GM12865 (cell line): ENCODE results near the gene PROCA1.
"Not testable (repeated sequence)": the region's sequence is repeated elsewhere in the genome, so short reads cannot be mapped to it uniquely, and the experiment has no call there.

ENCODE experiments used
- DNase-seq: peaks from one replicate; pipeline ENCODE4 v3.0.0; 2010; ENCODE audit warnings: low read depth
- H3K4me3 ChIP-seq: 2 replicates; pipeline ENCODE4 v1.5.1; 2011; ENCODE audit warnings: mild to moderate bottlenecking, low read depth, low read length, control low read depth
- TF ChIP-seq, protein P1 (sequence below): IDR thresholded peaks from 2 replicates; pipeline ENCODE4 v1.5.1; 2011; ENCODE audit warnings: low read length, control low read depth, low read depth, inconsistent platforms; ENCODE audit not compliant: insufficient read depth; ENCODE audit errors: missing control alignments

The PROCA1 gene

DNA sequence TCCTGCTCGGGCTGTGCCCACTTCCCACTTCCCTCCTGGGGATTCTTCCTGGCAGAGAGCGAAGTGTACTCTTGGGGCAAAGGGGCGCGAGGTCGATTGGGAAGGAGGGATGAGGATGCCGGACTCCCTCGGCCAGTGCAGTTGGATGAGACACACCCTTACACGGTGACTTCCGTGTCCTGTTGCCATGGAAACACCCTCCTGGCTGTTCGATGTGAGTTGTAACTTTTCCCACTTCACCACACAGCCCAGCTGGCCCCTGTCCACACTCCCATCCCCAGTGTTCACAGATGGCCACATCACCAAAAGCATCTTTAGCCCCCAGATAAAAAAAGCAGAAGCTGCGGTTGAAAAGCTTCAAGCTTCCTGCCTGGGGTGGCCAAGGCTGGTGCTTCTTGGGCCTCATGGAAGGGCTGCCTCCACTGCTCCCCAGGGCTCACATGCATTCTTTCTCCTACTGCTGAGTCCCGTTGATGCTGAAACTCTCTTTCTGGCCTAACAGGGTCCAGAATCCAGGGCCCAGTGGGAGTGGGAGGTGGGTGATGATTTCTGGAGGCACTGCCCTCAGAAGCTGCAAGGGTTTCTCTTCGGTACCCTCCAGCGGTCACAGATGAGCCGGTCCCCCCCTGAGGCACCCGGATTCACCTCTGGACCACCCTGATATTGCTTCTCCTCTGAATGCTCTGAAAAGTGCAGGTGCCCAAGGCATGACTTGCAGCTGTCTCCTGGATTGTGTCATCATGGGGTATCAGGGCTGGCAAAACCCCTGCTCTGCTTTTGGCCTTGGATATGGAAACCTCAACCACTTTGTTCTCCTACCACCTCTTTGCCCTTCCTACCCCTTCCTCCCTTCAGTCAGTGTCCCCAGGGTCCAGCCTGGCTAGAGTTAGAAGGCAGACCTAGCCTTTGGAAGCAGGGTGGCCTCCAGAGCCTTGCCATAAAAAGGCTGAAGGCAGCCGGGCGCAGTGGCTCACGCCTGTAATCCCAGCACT, 30.0 kb upstream of the PROCA1 start:
- peak overlapping the region; percentile 41 for H3K4me3 ChIP-seq
- TF ChIP-seq, protein P1, sequence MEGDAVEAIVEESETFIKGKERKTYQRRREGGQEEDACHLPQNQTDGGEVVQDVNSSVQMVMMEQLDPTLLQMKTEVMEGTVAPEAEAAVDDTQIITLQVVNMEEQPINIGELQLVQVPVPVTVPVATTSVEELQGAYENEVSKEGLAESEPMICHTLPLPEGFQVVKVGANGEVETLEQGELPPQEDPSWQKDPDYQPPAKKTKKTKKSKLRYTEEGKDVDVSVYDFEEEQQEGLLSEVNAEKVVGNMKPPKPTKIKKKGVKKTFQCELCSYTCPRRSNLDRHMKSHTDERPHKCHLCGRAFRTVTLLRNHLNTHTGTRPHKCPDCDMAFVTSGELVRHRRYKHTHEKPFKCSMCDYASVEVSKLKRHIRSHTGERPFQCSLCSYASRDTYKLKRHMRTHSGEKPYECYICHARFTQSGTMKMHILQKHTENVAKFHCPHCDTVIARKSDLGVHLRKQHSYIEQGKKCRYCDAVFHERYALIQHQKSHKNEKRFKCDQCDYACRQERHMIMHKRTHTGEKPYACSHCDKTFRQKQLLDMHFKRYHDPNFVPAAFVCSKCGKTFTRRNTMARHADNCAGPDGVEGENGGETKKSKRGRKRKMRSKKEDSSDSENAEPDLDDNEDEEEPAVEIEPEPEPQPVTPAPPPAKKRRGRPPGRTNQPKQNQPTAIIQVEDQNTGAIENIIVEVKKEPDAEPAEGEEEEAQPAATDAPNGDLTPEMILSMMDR: no peak
- peak; percentile 79 for DNase-seq

DNA sequence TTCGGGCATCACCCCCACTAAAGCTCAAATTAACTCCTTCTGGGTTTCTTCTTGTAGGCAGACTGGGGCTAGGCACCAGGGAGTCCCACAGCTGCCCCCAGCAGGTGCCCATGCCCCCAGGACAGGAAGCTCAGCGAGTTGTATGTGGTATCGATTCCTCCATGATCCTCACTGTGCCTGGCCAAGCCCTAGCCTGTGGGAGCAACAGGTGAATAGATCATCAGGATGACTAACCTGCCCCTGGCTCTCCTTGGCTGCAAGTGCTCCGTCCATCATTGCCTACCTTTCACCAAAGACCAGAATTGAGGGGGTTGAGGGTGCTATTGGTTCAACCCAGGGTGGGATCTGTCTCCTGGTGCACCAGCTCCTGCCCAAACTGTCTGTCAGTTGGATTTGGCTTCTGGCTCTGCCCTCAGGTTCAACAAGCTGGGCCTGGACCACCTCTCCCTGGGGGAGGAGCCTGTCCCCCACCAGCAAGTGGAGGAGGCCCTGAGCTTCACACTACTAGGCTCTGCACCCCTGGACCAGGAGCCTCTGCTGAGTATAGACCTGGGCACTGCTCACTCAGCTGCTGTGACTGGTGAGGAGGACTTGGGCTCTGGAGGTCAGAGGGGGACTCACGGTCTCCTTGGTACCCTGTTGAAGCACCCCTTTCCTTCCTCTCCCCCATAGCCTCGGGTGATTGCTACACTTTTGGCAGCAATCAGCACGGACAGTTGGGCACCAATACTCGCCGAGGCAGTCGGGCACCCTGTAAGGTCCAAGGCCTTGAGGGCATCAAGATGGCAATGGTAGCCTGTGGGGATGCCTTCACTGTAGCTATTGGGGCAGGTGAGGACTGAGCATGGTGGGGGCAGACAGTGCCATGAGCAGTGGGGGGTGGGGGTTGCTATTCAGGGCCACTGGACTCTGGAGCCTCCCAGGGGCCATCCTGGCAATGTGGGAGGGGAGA, 29.0 kb upstream of the PROCA1 start:
- H3K4me3 ChIP-seq: peak overlapping the region; percentile 41
- DNase-seq: no peak

DNA sequence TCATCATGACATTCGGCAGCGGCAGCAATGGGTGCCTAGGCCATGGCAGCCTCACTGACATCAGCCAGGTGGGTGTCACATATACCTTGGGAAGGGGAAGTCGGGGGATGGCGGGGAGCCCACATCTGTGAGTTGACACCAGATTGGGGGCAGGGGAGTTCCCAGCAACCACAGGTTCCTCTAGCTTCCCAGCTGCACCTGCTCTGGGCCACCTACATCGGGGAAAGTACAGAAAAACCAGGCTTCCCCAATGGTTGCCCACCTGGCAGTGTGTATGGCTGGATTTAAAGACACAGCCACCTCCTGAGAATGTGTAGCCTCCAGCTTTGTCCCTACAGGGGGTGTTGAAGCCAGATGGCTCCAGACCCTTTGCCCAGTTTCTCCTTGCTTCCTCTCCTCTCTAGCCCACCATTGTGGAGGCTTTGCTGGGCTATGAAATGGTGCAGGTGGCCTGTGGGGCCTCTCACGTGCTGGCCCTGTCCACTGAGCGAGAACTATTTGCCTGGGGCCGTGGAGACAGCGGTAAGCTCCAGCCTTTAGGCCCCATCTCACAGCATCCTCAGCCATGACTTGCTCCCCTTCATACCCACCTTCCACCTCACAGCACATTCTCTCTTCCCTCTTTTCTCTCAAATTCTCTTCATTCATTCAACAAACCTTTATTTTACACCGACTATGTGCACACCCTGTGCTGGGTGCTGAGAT, 27.1 kb upstream of the PROCA1 start:
- TF ChIP-seq, protein P1: no peak
- H3K4me3 ChIP-seq: peak overlapping the region; percentile 54
- peak; percentile 91 for DNase-seq

More for the DNA sequence above, 29.0 kb upstream of the PROCA1 start:
- TF ChIP-seq, protein P1: no peak

DNA sequence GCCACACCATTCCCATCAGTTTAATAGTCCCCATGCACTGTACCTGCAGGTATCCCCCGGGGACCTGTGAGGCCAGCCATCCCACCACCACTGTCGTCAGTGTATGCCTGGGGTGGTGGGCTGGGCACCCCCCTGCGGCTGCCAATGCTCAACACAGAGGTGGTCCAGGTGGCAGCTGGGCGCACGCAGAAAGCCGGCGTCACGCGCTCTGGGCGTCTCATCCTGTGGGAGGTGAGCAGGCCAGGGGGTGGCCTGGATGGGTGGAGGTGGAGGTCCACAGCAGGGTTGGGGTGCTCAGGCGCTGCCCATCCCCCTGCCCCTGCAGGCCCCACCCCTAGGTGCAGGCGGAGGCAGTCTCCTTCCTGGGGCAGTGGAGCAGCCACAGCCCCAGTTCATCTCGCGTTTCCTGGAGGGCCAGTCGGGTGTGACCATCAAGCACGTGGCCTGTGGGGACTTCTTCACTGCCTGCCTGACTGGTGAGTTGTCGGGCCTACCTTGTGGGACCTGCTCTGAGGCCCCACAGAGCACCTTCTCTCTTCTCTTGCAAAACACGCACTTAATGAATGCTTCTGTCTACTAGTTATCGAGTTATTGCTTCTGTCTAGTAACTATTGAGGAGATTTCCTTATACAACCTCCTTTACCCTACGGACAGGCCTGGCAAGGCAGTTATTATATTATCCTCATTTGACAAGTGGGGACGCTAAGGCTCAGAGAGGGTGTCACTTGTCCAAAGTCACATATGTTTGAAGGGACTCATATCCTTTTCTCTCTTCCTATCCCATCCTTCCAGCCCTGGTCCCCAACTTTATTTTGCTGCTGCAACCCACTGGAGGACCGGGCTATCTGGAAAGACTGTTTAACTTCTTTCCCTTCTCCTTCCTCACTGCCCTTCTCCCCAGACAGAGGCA, 26.3 kb upstream of the PROCA1 start:
- peak overlapping the region; percentile 54 for H3K4me3 ChIP-seq
- DNase-seq: peak; percentile 96
- TF ChIP-seq, protein P1: no peak

DNA sequence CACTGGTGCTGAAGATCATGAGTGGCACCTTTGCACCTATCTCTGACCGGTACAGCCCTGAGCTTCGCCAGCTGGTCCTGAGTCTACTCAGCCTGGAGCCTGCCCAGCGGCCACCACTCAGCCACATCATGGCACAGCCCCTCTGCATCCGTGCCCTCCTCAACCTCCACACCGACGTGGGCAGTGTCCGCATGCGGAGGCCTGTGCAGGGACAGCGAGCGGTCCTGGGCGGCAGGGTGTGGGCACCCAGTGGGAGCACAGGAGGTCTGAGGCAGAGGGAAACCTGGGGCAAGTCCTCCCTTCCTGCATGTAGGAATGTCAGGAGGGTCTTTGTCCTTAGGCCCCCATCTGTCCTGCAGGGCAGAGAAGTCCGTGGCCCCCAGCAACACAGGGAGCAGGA, 25.6 kb upstream of the PROCA1 start:
- TF ChIP-seq, protein P1: no peak
- no peak for DNase-seq
- H3K4me3 ChIP-seq: peak overlapping the region; percentile 54

DNA sequence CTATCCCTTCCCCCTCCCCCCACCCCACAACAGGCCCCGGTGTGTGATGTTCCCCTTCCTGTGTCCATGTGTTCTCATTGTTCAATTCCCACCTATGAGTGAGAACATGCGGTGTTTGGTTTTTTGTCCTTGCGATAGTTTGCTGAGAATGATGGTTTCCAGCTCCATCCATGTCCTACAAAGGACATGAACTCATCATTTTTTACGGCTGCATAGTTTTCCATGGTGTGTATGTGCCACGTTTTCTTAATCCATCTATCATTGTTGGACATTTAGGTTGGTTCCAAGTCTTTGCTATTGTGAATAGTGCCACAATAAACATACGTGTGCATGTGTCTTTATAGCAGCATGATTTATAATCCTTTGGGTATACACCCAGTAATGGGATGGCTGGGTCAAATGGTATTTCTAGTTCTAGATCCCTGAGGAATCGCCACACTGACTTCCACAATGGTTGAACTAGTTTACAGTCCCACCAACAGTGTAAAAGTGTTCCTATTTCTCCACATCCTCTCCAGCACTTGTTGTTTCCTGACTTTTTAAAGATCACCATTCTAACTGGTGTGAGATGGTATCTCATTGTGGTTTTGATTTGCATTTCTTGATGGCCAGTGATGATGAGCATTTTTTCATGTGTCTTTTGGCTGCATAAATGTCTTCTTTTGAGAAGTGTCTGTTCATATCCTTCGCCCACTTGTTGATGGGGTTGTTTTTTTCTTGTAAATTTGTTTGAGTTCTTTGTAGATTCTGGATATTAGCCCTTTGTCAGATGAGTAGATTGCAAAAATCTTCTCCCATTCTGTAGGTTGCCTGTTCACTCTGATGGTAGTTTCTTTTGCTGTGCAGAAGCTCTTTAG, 24.5 kb upstream of the PROCA1 start:
- H3K4me3 ChIP-seq, DNase-seq: not testable (repeated sequence)
